ENCODE data around the gene ZER1.

- TF ChIP-seq CTCF (IDR thresholded peaks at IDR 0.05; ENCODE audit: insufficient read depth, low read length, poor library complexity, severe bottlenecking): no peak
- TF ChIP-seq EZH2phosphoT487 (conservative IDR thresholded peaks at IDR 0.05; ENCODE audit: low read length): no peak
These were observed 49.1 kb downstream of the ZER1 start for GRCh38 chr9:128722380-128723351.

Measured in SU-DHL-6 (cell line).